H9 (cell line): Measurements from ENCODE around the gene KRT9. TPM values are rescaled to one million over a fixed set of nuclear protein-coding genes. Genes with fewer than 3 reads are reported as not detected.

Experiments
- DNase-seq: peaks from one replicate; pipeline ENCODE4 v3.0.0-alpha.2; 2017
- H2AFZ ChIP-seq: one replicate; pipeline ENCODE4 v1.6.1; 2013; ENCODE audit warnings: mild to moderate bottlenecking, low read length, control low read depth, moderate library complexity
- H2AK5ac ChIP-seq: 2 replicates; pipeline ENCODE4 v1.6.1; 2013; ENCODE audit warnings: low read length, control low read depth, mixed read lengths; ENCODE audit not compliant: insufficient read length
- H2BK120ac ChIP-seq: one replicate; pipeline ENCODE4 v1.6.1; 2013; ENCODE audit warnings: low read depth, mild to moderate bottlenecking, low read length, control low read depth, inconsistent platforms; ENCODE audit not compliant: poor library complexity, severe bottlenecking
- H2BK12ac ChIP-seq: 2 replicates; pipeline ENCODE4 v1.6.1; 2013; ENCODE audit warnings: low read length, control low read depth, mixed read lengths, low read depth; ENCODE audit not compliant: insufficient read length
- H2BK15ac ChIP-seq: 2 replicates; pipeline ENCODE4 v1.6.1; 2013; ENCODE audit warnings: low read depth, low read length, control low read depth
- H2BK20ac ChIP-seq: one replicate; pipeline ENCODE4 v1.6.1; 2013; ENCODE audit warnings: low read depth, mild to moderate bottlenecking, low read length, control low read depth, inconsistent platforms; ENCODE audit not compliant: poor library complexity, severe bottlenecking
- H2BK5ac ChIP-seq: 2 replicates; pipeline ENCODE4 v1.6.1; 2013; ENCODE audit warnings: low read length, control low read depth, mixed read lengths; ENCODE audit not compliant: insufficient read length
- H3K14ac ChIP-seq: 2 replicates; pipeline ENCODE4 v1.6.1; 2013; ENCODE audit warnings: low read length, control low read depth; ENCODE audit not compliant: insufficient read depth
- H3K18ac ChIP-seq: 2 replicates; pipeline ENCODE4 v1.6.1; 2013; ENCODE audit warnings: low read depth, mild to moderate bottlenecking, mixed read lengths, low read length, control low read depth; ENCODE audit not compliant: insufficient read length
- H3K23ac ChIP-seq: 2 replicates; pipeline ENCODE4 v1.6.1; 2013; ENCODE audit warnings: low read length, control low read depth, mixed read lengths, low read depth; ENCODE audit not compliant: insufficient read length
- H3K23me2 ChIP-seq: 2 replicates; pipeline ENCODE4 v1.6.1; 2013; ENCODE audit warnings: low read depth, mild to moderate bottlenecking, mixed read lengths, low read length, control low read depth; ENCODE audit not compliant: insufficient read length, poor library complexity, severe bottlenecking
- H3K27ac ChIP-seq: 2 replicates; pipeline ENCODE4 v1.5.1; 2013; ENCODE audit warnings: low read length, control low read depth, mixed read lengths, low read depth; ENCODE audit not compliant: insufficient read length
- H3K27me3 ChIP-seq: 2 replicates; pipeline ENCODE4 v1.6.1; 2013; ENCODE audit warnings: low read length, control low read depth, inconsistent platforms; ENCODE audit not compliant: insufficient read depth
- H3K4ac ChIP-seq: 2 replicates; pipeline ENCODE4 v1.6.1; 2013; ENCODE audit warnings: low read depth, mild to moderate bottlenecking, control low read depth, inconsistent platforms, low read length, moderate library complexity
- H3K4me1 ChIP-seq: 2 replicates; pipeline ENCODE4 v1.6.1; 2013; ENCODE audit warnings: low read length, control low read depth, inconsistent platforms; ENCODE audit not compliant: insufficient read depth
- H3K4me2 ChIP-seq: 2 replicates; pipeline ENCODE4 v1.6.1; 2013; ENCODE audit warnings: low read length, control low read depth, mixed read lengths; ENCODE audit not compliant: insufficient read length, insufficient read depth
- H3K56ac ChIP-seq: 2 replicates; pipeline ENCODE4 v1.6.1; 2013; ENCODE audit warnings: low read depth, mild to moderate bottlenecking, mixed read lengths, low read length, control low read depth; ENCODE audit not compliant: insufficient read length
- H3K79me1 ChIP-seq: 2 replicates; pipeline ENCODE4 v1.6.1; 2013; ENCODE audit warnings: low read depth, mild to moderate bottlenecking, moderate library complexity, low read length, control low read depth, inconsistent platforms; ENCODE audit not compliant: insufficient read depth, poor library complexity, severe bottlenecking
- H3K79me2 ChIP-seq: 2 replicates; pipeline ENCODE4 v1.6.1; 2013; ENCODE audit warnings: low read length, control low read depth, inconsistent platforms; ENCODE audit not compliant: insufficient read depth
- H3K9ac ChIP-seq: 2 replicates; pipeline ENCODE4 v1.6.1; 2013; ENCODE audit warnings: low read length, control low read depth, mixed read lengths; ENCODE audit not compliant: insufficient read length; ENCODE audit errors: extremely low read depth
- H3K9me3 ChIP-seq: one replicate; pipeline ENCODE4 v1.6.1; 2013; ENCODE audit warnings: low read depth, low read length, inconsistent platforms; ENCODE audit not compliant: control insufficient read depth
- H3T11ph ChIP-seq: one replicate; pipeline ENCODE4 v1.6.1; 2013; ENCODE audit warnings: mild to moderate bottlenecking, low read length, control low read depth, inconsistent platforms
- H4K20me1 ChIP-seq: one replicate; pipeline ENCODE4 v1.6.1; 2013; ENCODE audit not compliant: control insufficient read depth, insufficient read length, insufficient read depth
- H4K5ac ChIP-seq: 2 replicates; pipeline ENCODE4 v1.6.1; 2013; ENCODE audit warnings: low read depth, mild to moderate bottlenecking, mixed read lengths, low read length, control low read depth; ENCODE audit not compliant: insufficient read length
- H4K8ac ChIP-seq: replicated peaks from 2 replicates; pipeline ENCODE4 v1.6.1; 2013; ENCODE audit warnings: low read length, control low read depth, mixed read lengths, low read depth; ENCODE audit not compliant: insufficient read length
- H4K91ac ChIP-seq: 2 replicates; pipeline ENCODE4 v1.6.1; 2013; ENCODE audit warnings: low read depth, mild to moderate bottlenecking, moderate library complexity, mixed read lengths, low read length, control low read depth; ENCODE audit not compliant: insufficient read length
- H3K27ac Mint-ChIP-seq, 3 experiments: 2 replicates in 2 of 3; 3 replicates in 1 of 3; pipeline ENCODE4 v1.8.0; 2020 to 2021; ENCODE audit warnings: mixed read lengths in 3 of 3, mild to moderate bottlenecking in 1 of 3, moderate library complexity in 1 of 3
- H3K27me3 Mint-ChIP-seq: 2 replicates; pipeline ENCODE4 v1.8.0; 2021; ENCODE audit warnings: low read depth, mild to moderate bottlenecking, moderate library complexity, mixed read lengths
- H3K36me3 Mint-ChIP-seq, 3 experiments: 2 replicates in 2 of 3; 3 replicates in 1 of 3; pipeline ENCODE4 v1.8.0; 2020 to 2021; ENCODE audit warnings: low read depth in 3 of 3, mixed read lengths in 3 of 3; ENCODE audit not compliant: insufficient read depth in 1 of 3
- H3K4me1 Mint-ChIP-seq, 2 experiments: 2 replicates each; pipeline ENCODE4 v1.8.0; 2020; ENCODE audit warnings: mixed read lengths in 2 of 2
- H3K4me3 Mint-ChIP-seq, 2 experiments: 2 replicates in 1 of 2; 3 replicates in 1 of 2; pipeline ENCODE4 v1.8.0; 2020 to 2021; ENCODE audit warnings: mild to moderate bottlenecking in 2 of 2, mixed read lengths in 2 of 2, moderate library complexity in 1 of 2
- H3K9me3 Mint-ChIP-seq, 2 experiments: 2 replicates in 1 of 2; 3 replicates in 1 of 2; pipeline ENCODE4 v1.8.0; 2020; ENCODE audit warnings: mild to moderate bottlenecking in 2 of 2, mixed read lengths in 2 of 2, moderate library complexity in 1 of 2
- WGBS: extraction: QIAGEN DNeasy Blood & Tissue Kit; methylation state at CpG from one replicate; pipeline ENCODE4 v1.1.7; 2013; ENCODE audit warnings: missing lambda C conversion rate, low lambda C conversion rate, mixed read lengths; ENCODE audit not compliant: insufficient read length; ENCODE audit errors: extremely low coverage; 5-methylcytosine and 5-hydroxymethylcytosine counted together
- total RNA-seq: library from RNA; stranded (reverse); gene quantifications from 2 replicates; pipeline ENCODE4 v1.2.1, GENCODE V29; 2021
- TF ChIP-seq, protein P1 (sequence below): fragments of 200-600 bp; sonication (generic); conservative IDR thresholded peaks from 3 replicates; pipeline ENCODE4 v1.8.0; 2021; ENCODE audit warnings: antibody characterized with exemption, mild to moderate bottlenecking

KRT9 gene
- total RNA-seq, 1 experiment from 2014 or later = not detected

- peaks cover 13% of the 10 kb centered on the region for H3K23me2 ChIP-seq
- no peaks in the 10 kb centered on the region for H3K9me3 ChIP-seq
- no peak overlapping the region for H2BK5ac ChIP-seq
- H3K79me1 ChIP-seq = no peaks in the 10 kb centered on the region
- H4K91ac ChIP-seq = no peak overlapping the region
- no peaks in the 10 kb centered on the region for H3K9me3 Mint-ChIP-seq
- H3K18ac ChIP-seq = no peak overlapping the region
- DNase-seq = no peak
- no peak overlapping the region for H4K5ac ChIP-seq
- no peak overlapping the region for H3K23ac ChIP-seq
- H3K27me3 ChIP-seq = no peaks in the 10 kb centered on the region
- H3K4me1 ChIP-seq = no peaks in the 10 kb centered on the region
- H3K27ac Mint-ChIP-seq = peak overlapping the region in 2 of 3 experiments; percentile 44 to 96; a peak in 4 of 7 replicates
- peak overlapping the region; percentile 92; the same call in 1 of the 2 replicates for H2BK15ac ChIP-seq
- H2AFZ ChIP-seq = no peak overlapping the region
- H3K27ac ChIP-seq = no peak overlapping the region
- H3K4me2 ChIP-seq = no peak overlapping the region
- no peak overlapping the region for H3T11ph ChIP-seq
- H3K14ac ChIP-seq = no peak overlapping the region
- WGBS = no CpG with 5 or more reads among the region's 5 CpGs
- H3K4me1 Mint-ChIP-seq = peaks cover 30 to 33% of the 10 kb centered on the region in 2 experiments
- H3K4ac ChIP-seq = no peak overlapping the region
- H2BK20ac ChIP-seq = no peak overlapping the region
- no peak overlapping the region for H3K56ac ChIP-seq
- no peak overlapping the region for H3K9ac ChIP-seq
- H3K4me3 Mint-ChIP-seq = peak overlapping the region; percentile 88 to 94; a peak in 2 of 5 replicates
- no peak overlapping the region for H2BK12ac ChIP-seq
- no peak overlapping the region for H4K8ac ChIP-seq
- H2AK5ac ChIP-seq = no peak overlapping the region
- no peaks in the 10 kb centered on the region for H4K20me1 ChIP-seq
- TF ChIP-seq, protein P1, sequence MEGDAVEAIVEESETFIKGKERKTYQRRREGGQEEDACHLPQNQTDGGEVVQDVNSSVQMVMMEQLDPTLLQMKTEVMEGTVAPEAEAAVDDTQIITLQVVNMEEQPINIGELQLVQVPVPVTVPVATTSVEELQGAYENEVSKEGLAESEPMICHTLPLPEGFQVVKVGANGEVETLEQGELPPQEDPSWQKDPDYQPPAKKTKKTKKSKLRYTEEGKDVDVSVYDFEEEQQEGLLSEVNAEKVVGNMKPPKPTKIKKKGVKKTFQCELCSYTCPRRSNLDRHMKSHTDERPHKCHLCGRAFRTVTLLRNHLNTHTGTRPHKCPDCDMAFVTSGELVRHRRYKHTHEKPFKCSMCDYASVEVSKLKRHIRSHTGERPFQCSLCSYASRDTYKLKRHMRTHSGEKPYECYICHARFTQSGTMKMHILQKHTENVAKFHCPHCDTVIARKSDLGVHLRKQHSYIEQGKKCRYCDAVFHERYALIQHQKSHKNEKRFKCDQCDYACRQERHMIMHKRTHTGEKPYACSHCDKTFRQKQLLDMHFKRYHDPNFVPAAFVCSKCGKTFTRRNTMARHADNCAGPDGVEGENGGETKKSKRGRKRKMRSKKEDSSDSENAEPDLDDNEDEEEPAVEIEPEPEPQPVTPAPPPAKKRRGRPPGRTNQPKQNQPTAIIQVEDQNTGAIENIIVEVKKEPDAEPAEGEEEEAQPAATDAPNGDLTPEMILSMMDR = no peak
- peaks cover 4% of the 10 kb centered on the region; the same call in 1 of the 2 replicates for H3K79me2 ChIP-seq
- peaks cover 14 to 24% (median 21%) of the 10 kb centered on the region in 3 experiments; a peak in 6 of 7 replicates for H3K36me3 Mint-ChIP-seq
- peaks cover 20% of the 10 kb centered on the region for H3K27me3 Mint-ChIP-seq
- H2BK120ac ChIP-seq = no peak overlapping the region
Measured at GRCh38 chr17:41529491-41529915, 42.4 kb downstream of the KRT9 start.
